Right cardiac atrium (tissue), 5 donors: ENCODE measurements around the gene SPATS2L. TPM values are rescaled to one million over a fixed set of nuclear protein-coding genes. Genes with fewer than 3 reads are reported as not detected.

ENCODE experiments used
- ATAC-seq, 2 donors: fragments of 200-7000 bp; cut with Tn5 transposase; one replicate each; pipeline versions ENCODE4 v1.8.0 to v1.9.1; 2020; ENCODE audit warnings: moderate library complexity in 2 of 2, mild to moderate bottlenecking in 1 of 2
- DNase-seq, 3 donors: peaks; one replicate each; pipeline ENCODE4 v3.0.0-alpha.2; 2020
- H3K27ac ChIP-seq: one replicate; pipeline ENCODE4 v1.5.1; 2013; ENCODE audit warnings: mild to moderate bottlenecking, low read length, control low read depth, moderate library complexity
- H3K27me3 ChIP-seq: one replicate; pipeline ENCODE4 v1.6.1; 2013; ENCODE audit not compliant: control insufficient read depth, insufficient read depth
- H3K4me1 ChIP-seq: one replicate; pipeline ENCODE4 v1.6.1; 2013; ENCODE audit warnings: low read length; ENCODE audit not compliant: control insufficient read depth, insufficient read depth
- H3K4me3 ChIP-seq: one replicate; pipeline ENCODE4 v1.5.1; 2013; ENCODE audit warnings: low read length, control low read depth
- H3K9me3 ChIP-seq: one replicate; pipeline ENCODE4 v1.6.1; 2013; ENCODE audit warnings: low read length; ENCODE audit not compliant: control insufficient read depth
- WGBS: extraction: QIAGEN DNeasy Blood & Tissue Kit; methylation state at CpG from one replicate; pipeline ENCODE4 v1.1.7; 2013; 5-methylcytosine and 5-hydroxymethylcytosine counted together
- intact Hi-C, 4 donors: fragments of 100-400 bp; cut with DNase I; formaldehyde crosslinking; loops; one replicate each; pipeline versions ENCODE4 v1.11.0 to v1.14.0; 2022 to 2023
- polyA plus RNA-seq: library from polyadenylated mRNA; stranded (reverse); fragments of 200-250 nt; gene quantifications from one replicate; pipeline ENCODE4 v1.2.3, GENCODE V29; 2013
- total RNA-seq, 4 donors: library from RNA; stranded (reverse); fragmentation: NEBNext Ultra II Directional; extraction: Animal tissue kit (Norgen Biotek cat#: 25700); gene quantifications; one replicate each; pipeline ENCODE4 v1.2.1, GENCODE V29; 2021
- donor health status: healthy with polysubstance abuse.
- donor health status: DM: no; HTN: yes; CAD: no.
- donor health status: DM: no; HTN: no; CAD: no.
- donor health status: DM: no; HTN: yes; CAD: no; lungs with severe emphysema.
- donor health status: DM: yes; HTN: yes; CAD: no.

The SPATS2L gene
- total and polyA plus RNA-seq, 5 donors, result 90.6 to 147 (median 124) TPM

GRCh38 chr2:200270732-200271131, 35.8 kb upstream of the SPATS2L start:
- no peak overlapping the region for H3K27ac ChIP-seq
- ATAC-seq (no peak), DNase-seq (no peak)
- no peaks in the 10 kb centered on the region for H3K4me1 ChIP-seq
- H3K4me3 ChIP-seq, result no peak overlapping the region
- H3K9me3 ChIP-seq, result no peaks in the 10 kb centered on the region
- 31% methylated on average over 1 of the region's 1 CpG for WGBS
- no peaks in the 10 kb centered on the region for H3K27me3 ChIP-seq
- intact Hi-C loops, result no loop called here

- intact Hi-C loops, result no loop called here
Measured at GRCh38 chr2:200272320-200272719, 34.2 kb upstream of the SPATS2L start.

GRCh38 chr2:200274116-200275075, 32.1 kb upstream of the SPATS2L start:
- H3K4me1 ChIP-seq, result no peaks in the 10 kb centered on the region
- H3K4me3 ChIP-seq, result no peak overlapping the region
- H3K27ac ChIP-seq, result no peak overlapping the region
- 73% methylated on average over 7 of the region's 7 CpGs for WGBS
- no peak for ATAC-seq
- peaks cover 4% of the 10 kb centered on the region for H3K27me3 ChIP-seq
- no peak for DNase-seq
- H3K9me3 ChIP-seq, result no peaks in the 10 kb centered on the region
- intact Hi-C loops, result no loop called here

More at GRCh38 chr2:200272320-200272719, 34.2 kb upstream of the SPATS2L start:
- ATAC-seq (no peak), DNase-seq (no peak)
- WGBS, result 76% methylated on average over 2 of the region's 2 CpGs
- Histone ChIP-seq H3K4me3 (no peak overlapping the region), H3K9me3 (no peaks in the 10 kb centered on the region), H3K4me1 (no peaks in the 10 kb centered on the region), H3K27ac (no peak overlapping the region), H3K27me3 (no peaks in the 10 kb centered on the region)

GRCh38 chr2:200275295-200276013, 31.0 kb upstream of the SPATS2L start:
- intact Hi-C loops, result no loop called here
- WGBS, result 66% methylated on average over 5 of the region's 5 CpGs
- ATAC-seq (no peak), DNase-seq (no peak)
- no peaks in the 10 kb centered on the region for H3K4me1 ChIP-seq
- H3K4me3 ChIP-seq, result no peak overlapping the region
- no peaks in the 10 kb centered on the region for H3K9me3 ChIP-seq
- H3K27ac ChIP-seq, result no peak overlapping the region
- peaks cover 4% of the 10 kb centered on the region for H3K27me3 ChIP-seq

- ATAC-seq (no peak), DNase-seq (no peak)
- intact Hi-C loops, result no loop called here
- WGBS, result 96% methylated on average over 2 of the region's 2 CpGs
- H3K27ac ChIP-seq, result no peak overlapping the region
- no peaks in the 10 kb centered on the region for H3K9me3 ChIP-seq
- no peaks in the 10 kb centered on the region for H3K4me1 ChIP-seq
- peaks cover 4% of the 10 kb centered on the region for H3K27me3 ChIP-seq
- no peak overlapping the region for H3K4me3 ChIP-seq
Measured at GRCh38 chr2:200276472-200276871, 30.0 kb upstream of the SPATS2L start.

DNA sequence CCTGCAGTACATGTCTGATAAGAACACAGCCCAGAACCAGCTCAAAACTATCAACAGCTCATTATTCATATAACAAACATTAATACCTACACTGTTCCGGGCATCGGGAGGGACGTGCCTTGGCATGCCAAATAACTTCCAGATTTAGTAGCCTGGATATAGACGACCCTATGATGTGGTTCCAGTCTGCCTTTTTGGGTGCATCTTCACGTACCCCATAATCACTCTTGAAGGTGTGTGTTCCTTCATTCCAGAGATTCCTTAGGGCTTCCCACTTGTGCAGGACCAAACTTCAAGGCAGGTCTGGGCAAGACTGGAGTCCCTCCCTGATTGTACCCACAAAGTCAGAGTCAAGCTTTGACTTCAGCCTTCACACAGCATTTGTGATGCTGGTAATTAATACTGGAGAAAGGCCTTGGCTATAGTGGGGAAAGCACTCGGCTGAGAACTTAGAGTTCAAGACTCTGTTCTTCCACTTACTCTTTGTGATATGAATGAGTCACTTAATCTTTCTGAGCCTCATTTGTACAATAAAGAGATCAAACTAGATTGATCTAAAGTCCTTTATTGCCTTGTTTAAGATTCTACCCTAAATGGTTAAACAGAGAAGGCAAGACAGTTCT, 27.7 kb upstream of the SPATS2L start:
- ATAC-seq (no peak), DNase-seq (no peak)
- Histone ChIP-seq H3K9me3 (no peaks in the 10 kb centered on the region), H3K4me1 (no peaks in the 10 kb centered on the region), H3K4me3 (no peak overlapping the region), H3K27ac (no peak overlapping the region), H3K27me3 (peaks cover 4% of the 10 kb centered on the region)
- intact Hi-C loops, result no loop called here
- 87% methylated on average over 6 of the region's 6 CpGs for WGBS

GRCh38 chr2:200279857-200280256, 26.6 kb upstream of the SPATS2L start:
- intact Hi-C loops, result no loop called here
- Histone ChIP-seq H3K27ac (no peak overlapping the region), H3K9me3 (no peaks in the 10 kb centered on the region), H3K4me1 (no peaks in the 10 kb centered on the region), H3K4me3 (no peak overlapping the region), H3K27me3 (peaks cover 4% of the 10 kb centered on the region)
- DNase-seq, result no peak
- no peak for ATAC-seq

- no peak overlapping the region for H3K27ac ChIP-seq
- ATAC-seq (no peak), DNase-seq (no peak)
- no peaks in the 10 kb centered on the region for H3K27me3 ChIP-seq
- H3K4me3 ChIP-seq, result no peak overlapping the region
- no peaks in the 10 kb centered on the region for H3K9me3 ChIP-seq
- intact Hi-C loops, result no loop called here
- WGBS, result 33% methylated on average over 1 of the region's 1 CpG
- no peaks in the 10 kb centered on the region for H3K4me1 ChIP-seq
Measured at GRCh38 chr2:200286578-200286977, 19.9 kb upstream of the SPATS2L start.

DNA sequence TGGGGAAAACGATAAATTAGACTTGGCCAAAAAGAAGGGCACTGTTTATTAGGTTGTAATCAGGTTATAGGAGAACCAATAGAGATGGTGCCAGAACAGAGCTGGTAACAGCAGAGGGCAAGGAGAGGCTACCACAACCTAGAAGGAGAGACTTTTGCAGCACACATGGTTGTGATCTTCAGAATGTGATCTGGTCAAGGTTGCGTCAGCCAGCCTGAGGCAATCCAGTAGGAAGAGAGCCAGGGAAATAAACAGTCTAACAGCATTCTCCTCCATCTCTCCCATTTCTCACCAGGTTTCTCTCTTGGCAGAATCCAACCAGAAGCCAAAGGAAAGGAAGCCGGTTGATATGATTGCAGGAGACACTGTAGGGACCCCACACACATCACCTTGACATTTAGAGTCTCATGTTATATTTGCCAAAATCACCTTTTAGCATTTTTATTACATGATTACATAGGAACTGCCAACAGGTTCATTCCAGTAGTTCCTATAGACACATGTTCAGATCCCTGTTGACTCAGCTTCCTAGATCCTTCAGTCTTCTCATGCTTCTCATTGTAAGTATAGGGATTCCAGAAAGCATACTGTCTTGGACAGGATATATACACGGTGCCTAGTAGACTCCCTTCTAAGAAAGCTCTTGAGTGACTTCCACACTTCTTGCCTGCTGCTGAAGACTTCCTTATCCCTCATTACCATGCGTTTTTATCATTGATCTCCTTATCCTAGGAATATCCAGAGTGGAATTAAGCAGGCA, 17.6 kb upstream of the SPATS2L start:
- ATAC-seq (no peak), DNase-seq (no peak)
- Histone ChIP-seq H3K9me3 (no peaks in the 10 kb centered on the region), H3K4me1 (no peaks in the 10 kb centered on the region), H3K27me3 (no peaks in the 10 kb centered on the region), H3K4me3 (no peak overlapping the region), H3K27ac (no peak overlapping the region)
- 74% methylated on average over 5 of the region's 5 CpGs for whole genome bisulfite sequencing
- intact Hi-C loops, result no loop called here

- H3K9me3 ChIP-seq, result no peaks in the 10 kb centered on the region
- no peaks in the 10 kb centered on the region for H3K27me3 ChIP-seq
- 84% methylated on average over 1 of the region's 1 CpG for WGBS
- H3K4me1 ChIP-seq, result peaks cover 2% of the 10 kb centered on the region
- no peak overlapping the region for H3K27ac ChIP-seq
- ATAC-seq, result no peak
- intact Hi-C loops, result no loop called here
- no peak for DNase-seq
- H3K4me3 ChIP-seq, result no peak overlapping the region
Measured at GRCh38 chr2:200296118-200296517, 10.4 kb upstream of the SPATS2L start.
